Mesenteric fat pad (tissue), 1 donor: ENCODE results near the gene DIAPH1. TPM values are rescaled to one million over a fixed set of nuclear protein-coding genes. Genes with fewer than 3 reads are reported as not detected.
A peak's percentile ranks its signal among the peaks of the same experiment; 100 is the strongest.

Experiments
- DNase-seq: peaks from one replicate; pipeline ENCODE4 v3.0.0-alpha.2; 2020; ENCODE audit warnings: low spot score
- total RNA-seq: library from RNA; stranded (reverse); fragmentation: NEBNext Ultra II Directional; extraction: Animal tissue kit (Norgen Biotek cat#: 25700); gene quantifications from one replicate; pipeline ENCODE4 v1.2.1, GENCODE V29; 2021
- donor health status: DM: yes; HTN: yes; CAD: no.

Gene DIAPH1
- total RNA-seq, 1 donor from 2014 or later: 49.5 TPM

DNA sequence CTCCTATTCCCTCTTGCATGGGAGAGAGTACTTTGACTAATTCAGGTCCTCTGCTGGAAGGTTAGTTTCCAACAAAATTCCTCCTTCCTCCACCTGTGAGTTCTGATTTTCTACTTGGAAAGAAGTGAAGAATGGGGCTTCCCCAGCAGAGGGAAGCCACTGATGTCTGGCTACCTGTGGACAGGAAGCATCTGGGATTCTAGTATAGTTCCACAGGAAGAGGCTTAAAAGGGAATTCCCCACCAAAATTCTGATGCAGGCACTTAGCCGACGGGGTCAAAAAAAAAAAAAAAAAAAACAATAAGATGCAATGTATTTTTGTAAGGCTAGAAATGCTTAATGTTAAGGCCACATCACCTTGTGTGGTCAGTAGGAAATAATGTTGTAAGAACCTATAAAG lies 96.5 kb downstream of the DIAPH1 start:
- DNase-seq: no peak

DNA sequence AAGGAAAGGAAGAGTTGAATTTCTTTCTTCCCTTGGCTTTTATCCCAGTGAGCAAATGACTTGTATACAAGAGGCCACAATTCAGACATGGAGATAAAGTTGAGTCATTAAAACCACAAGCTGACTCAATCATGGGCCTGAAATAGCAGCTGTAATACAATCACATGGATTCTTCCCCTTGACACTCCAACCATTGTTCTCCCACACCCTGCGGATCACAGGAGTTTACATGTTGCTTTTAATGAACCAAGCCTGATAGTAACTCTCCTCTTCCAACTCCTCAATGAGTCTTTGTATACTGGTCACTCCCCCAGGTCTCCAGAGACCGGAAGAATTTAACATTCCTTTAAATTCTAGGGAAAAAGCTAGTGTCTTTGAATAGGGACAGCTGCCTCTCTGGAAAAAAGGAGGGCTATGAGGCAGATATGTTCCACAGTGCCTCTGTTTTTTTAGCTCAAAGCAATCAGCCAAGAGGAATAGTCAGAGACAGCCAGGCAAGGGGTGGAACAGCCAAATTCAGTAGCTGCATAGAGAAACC lies 97.5 kb downstream of the DIAPH1 start:
- no peak for DNase-seq

DNA sequence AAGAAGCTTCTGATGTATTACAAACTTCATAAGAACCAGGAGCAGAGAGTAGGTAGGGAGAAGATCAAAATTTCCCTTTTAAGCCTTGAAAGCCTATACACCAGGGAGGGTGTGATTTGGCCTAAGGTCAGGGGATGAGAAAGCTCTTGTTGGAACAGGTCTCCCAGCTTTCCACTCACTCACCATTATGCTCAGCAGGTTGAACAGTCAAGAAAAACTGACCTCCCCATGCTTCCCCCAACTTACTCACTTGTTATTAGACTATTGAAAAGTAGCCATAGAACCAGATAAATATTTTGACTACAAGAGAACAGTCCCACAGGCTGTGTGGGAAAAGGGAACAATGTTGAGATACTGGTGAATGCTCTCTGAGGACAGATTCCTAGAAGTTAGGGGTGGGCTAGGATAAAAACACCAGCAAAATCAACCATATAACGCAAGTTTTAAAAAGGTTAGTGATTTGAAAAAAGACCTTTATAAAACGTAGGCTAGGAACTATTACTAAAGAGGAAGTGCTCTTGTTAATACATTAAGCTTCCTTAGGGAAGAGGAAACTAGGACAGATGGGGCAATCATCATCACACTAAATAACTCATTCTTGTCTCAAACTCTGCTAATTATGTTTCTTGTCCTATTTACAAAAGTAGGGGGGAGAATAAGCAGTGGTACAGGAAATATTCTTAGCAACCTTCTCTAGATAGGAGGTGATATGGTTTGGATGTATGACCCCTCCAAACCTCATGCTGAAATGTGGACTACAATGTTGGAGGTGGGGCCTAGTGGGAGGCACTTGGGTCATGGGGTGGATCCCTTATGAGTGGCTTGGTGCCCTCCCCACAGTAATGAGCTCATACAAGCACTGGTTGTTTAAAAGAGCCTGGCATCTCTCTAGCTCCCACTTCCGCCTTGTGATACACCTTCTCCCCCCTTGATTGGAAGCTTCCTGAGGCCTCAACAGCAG lies 98.9 kb downstream of the DIAPH1 start:
- peak; percentile 14 for DNase-seq

DNA sequence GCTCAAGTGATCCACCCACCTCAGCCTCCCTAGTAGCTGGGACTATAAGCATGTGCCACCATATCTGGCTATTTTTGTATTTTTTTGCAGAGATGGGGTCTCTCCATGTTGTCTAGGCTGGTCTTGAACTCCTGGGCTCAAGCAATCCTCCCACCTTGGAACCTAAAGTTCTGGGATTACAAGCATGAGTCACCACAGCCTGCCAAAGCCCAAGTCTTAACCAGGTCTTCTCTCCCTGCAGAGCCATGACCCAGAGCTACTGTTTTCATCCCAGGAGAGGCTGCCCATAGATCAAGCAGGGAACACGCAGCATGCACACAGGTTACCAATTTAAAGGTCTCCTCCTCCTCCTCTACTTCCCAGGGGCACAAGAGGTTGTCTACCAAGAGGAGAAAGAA lies 100.2 kb downstream of the DIAPH1 start:
- no peak for DNase-seq

DNA sequence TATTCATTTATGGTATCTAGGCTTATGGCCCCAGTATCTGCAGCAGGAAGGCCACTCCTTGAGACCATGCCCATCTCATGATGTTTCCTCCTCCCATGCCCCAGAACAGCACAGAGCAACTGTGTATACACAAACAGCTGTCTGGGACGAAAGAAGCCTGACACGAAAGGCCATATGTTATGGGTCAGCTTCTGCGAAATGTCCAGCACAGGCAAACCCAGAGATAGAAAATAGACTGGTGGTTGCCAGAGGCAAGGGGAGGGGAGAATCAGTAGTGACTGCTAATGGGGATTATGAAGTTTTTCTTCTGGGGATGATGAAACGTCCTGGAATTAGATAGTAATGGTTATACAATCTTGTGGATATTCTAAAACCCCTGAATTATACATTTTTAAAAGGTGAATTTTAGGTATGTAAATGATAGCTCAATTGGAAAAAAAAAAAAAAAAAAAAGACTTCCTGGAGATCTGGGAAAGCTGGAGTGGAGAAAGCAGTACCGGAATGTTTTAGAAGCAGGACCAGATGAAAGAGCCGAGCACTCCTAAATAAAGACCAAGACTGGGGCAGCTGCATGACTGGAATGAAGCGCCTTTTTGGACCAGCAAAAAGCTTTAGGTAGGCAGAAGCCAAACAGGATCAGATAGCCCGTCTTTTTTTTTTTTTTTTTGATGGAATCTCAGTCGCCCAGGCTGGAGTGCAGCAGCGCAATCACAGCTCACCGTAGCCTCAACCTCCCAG lies 100.8 kb downstream of the DIAPH1 start:
- no peak for DNase-seq

DNA sequence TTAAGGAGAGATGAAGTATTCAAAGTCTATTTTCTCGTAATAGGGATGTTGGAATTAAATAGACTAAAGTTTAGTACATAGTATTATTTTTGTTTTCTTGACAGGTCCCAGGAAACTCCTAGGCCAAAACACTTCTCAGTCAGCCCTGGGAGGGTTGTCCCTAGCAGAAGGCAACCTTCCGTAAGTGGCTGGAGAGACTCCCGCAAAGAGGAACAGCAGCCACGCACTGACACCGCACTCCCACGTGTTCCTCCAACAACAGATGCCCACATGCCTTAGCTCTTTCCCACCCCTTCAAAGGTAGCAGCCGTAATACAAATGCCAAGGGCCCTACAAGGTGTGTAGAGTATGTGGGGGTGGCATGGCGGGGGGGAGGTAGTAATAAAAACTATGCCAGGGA lies 101.5 kb downstream of the DIAPH1 start:
- no peak for DNase-seq

DNA sequence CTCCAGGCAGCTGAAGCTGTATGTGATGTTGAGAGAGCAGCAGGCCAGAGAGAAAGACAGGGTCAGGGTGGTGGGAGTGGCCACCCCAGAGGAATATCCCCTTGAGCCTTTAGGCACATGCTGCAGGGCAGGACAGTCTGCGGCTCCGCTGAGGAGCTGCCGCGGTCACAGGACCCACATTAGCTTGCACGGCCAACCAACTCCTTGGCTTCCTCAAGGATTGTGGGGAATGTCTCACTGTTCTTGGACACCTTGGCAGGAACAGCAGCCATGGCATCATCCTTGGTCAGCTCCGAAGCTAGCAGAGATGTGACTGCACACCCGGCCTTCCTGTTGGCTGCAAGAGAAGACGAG lies 102.2 kb downstream of the DIAPH1 start:
- DNase-seq: peak; percentile 53

DNA sequence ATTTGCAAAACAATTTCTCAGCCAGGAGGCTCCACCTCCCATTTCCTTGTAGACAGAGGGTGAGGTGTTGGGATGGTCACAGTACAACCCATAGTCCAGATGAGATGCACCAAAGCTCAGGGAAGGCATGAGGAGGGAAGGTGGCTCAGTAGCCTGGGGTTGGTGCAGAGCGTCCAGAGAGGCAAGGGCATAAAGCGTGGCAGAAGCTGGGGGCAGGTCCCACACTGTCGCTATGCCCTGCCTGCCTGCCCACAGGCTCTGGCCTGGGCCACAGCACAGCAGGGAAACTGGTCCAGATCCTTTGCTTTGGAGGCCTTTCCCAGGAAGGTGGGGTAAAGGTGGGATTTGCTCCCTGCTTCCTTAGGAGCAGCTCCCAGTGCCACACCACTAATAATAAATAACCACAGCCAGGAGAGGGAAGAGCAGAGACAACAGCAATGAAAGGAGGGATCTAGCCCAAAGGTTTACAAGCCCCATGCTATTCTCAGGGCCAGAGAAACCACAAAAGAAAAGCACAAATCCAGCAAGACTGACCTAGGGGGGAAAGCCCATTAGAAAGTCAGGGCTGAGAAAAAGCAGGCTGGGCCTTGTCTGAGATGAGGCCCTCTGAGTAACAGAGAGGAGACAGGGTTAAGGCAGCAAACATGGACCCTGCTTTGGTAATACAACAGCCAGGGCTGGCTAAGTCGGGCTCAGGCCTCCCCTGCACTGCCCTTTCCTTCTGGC lies 102.7 kb downstream of the DIAPH1 start:
- DNase-seq: peak; percentile 69

DNA sequence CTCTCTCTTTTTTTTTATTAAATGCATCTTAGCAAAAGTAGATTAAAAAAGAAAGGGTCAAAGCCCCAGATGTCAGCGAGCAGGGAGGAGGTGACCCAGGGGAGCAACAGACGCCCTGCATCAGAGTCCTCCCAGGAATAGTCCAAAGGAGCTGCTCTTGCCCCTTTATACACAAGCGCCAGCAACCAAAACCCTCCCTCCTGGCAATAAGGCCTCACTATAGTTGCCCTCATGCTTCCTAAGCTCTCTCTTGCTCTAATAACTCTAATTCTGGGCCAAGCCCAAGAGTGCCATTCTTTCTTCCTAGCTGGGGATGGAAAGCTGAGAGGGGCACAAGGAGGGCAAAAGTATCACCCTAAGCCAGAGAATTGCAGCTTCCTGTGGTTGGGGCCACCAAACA lies 103.7 kb downstream of the DIAPH1 start:
- no peak for DNase-seq

DNA sequence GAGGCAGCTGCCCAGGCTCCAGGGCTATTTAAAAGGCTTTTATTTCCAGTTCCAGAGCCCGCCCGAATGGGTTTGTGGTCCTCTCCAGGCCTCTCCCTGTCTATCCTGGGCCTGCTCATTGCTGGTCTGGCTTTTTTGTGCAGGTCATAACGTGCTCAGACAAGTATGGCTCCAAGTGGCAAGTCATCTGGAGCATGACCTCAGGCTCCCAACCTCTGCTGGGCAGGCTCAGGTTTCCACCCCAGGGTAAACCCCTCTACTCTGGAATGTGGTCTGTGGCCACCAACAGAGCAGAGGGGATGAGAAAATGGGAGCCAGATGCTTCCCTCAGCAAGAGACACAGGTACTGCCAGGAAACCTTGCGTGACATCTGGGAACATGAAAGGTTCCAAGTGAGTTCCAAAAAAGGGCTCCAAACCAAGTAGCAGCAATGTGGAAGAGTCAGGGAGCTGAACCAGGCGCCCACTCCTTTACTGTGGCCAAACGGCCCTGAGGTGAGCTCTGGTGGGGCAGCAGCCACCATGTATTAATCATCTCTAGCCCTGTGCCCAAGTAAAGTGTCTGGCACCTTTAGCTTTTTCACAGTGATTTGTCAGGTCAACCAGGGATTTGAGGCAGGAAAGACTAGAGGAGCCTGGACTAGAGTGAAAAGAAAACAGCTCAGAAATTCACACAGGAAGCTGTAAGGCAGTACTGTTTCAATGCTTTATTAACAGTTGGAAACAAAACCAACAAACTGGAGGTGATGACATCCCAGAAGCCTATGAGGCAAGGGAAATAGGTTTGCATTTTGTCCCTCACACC lies 104.3 kb downstream of the DIAPH1 start:
- no peak for DNase-seq

DNA sequence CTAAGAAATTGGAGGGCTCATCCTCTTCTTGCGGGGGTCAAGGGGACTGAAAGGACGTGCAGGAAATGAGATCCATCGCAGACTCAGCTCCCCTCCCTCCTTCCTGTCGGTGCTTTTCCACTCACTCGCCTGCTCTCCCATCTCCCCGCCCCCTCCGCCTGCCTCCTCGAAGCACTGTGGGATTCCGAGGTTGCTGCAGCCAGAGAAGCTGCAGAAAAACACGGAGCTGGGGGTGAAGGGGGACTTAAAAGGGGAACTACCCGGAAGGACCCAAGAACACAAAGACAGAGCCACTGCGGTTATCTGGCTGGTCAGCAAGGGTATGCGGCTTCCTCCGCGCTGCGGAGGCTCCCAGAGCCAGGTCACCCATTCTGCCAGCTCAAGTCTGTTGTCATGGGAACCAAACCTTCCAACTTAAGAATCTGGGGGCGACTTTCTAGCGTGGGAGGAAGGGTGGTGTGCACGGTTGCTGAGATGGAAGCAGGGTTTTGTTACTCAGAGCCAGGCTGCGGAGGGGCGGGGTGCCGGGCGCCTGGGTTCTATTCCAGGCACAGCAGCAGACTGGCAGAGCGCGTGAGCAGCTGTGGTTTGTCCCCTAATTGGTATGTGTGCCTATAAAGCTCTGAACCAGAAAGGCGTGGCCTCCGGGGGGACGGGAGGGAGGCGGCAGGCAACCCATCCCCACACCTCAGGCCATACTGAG lies 105.0 kb downstream of the DIAPH1 start:
- no peak for DNase-seq

DNA sequence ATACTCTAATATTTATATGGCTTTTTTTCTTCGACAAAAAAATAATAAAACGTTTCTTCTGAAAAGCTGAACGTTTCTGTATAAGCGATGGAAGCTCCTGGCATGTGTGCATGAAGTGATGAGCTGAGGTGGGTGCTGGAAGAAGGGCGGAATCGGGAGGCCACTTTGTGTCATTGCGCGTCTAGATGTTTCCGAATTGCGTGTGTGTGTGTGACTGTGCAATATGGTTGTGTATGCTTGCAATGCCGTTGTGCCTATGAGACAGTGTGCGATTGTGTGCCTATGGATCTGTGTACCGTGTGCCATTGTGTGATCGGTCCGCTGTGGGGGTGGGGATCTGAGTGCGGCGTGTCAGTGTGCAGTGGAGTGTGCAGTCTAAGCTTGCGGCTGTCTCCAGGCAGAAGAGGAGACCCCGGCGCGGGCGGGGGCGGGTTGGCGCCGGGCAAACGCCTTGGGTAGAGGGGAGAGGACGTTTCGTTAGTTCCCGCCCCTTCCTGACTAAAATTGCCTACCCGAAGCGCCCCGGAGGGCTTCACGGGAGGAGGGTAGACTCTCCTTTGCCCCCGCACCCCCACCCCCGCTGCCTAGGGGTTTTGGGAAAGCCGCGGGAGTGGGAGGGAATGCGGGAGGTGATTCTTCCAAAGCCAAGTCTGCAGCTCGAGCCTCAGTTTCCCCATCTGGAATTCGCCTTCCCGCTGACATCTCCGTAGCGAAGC lies 105.7 kb downstream of the DIAPH1 start:
- DNase-seq: no peak

DNA sequence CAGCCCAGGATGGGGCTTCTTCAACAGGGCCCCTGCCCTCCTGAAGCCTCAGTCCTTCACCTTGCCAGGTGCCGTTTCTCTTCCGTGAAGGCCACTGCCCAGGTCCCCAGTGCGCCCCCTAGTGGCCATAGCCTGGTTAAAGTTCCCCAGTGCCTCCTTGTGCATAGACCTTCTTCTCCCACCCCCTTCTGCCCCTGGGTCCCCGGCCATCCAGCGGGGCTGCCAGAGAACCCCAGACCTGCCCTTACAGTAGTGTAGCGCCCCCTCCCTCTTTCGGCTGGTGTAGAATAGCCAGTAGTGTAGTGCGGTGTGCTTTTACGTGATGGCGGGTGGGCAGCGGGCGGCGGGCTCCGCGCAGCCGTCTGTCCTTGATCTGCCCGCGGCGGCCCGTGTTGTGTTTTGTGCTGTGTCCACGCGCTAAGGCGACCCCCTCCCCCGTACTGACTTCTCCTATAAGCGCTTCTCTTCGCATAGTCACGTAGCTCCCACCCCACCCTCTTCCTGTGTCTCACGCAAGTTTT lies 106.3 kb downstream of the DIAPH1 start:
- DNase-seq: no peak

DNA sequence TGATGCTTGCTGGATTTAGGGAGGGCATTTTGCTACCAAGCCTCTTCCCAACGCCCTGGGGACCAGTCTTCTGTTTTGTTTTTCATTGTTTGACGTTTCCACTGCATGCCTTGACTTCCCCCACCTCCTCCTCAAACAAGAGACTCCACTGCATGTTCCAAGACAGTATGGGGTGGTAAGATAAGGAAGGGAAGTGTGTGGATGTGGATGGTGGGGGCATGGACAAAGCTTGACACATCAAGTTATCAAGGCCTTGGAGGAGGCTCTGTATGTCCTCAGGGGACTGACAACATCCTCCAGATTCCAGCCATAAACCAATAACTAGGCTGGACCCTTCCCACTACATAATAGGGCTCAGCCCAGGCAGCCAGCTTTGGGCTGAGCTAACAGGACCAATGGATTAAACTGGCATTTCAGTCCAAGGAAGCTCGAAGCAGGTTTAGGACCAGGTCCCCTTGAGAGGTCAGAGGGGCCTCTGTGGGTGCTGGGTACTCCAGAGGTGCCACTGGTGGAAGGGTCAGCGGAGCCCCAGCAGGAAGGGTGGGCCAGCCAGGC lies 107.0 kb downstream of the DIAPH1 start:
- DNase-seq: no peak

DNA sequence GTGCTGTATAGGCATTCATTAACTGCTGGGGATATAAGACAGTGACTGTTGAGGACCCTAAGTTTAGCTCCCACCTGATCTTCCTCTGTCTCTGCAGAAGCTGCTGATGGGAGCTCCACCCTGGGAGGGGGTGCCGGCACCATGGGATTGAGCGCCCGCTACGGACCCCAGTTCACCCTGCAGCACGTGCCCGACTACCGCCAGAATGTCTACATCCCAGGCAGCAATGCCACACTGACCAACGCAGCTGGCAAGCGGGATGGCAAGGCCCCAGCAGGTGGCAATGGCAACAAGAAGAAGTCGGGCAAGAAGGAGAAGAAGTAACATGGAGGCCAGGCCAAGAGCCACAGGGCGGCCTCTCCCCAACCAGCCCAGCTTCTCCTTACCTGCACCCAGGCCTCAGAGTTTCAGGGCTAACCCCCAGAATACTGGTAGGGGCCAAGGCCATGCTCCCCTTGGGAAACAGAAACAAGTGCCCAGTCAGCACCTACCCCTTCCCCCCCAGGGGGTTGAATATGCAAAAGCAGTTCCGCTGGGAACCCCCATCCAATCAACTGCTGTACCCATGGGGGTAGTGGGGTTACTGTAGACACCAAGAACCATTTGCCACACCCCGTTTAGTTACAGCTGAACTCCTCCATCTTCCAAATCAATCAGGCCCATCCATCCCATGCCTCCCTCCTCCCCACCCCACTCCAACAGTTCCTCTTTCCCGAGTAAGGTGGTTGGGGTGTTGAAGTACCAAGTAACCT lies 107.8 kb downstream of the DIAPH1 start:
- no peak for DNase-seq

DNA sequence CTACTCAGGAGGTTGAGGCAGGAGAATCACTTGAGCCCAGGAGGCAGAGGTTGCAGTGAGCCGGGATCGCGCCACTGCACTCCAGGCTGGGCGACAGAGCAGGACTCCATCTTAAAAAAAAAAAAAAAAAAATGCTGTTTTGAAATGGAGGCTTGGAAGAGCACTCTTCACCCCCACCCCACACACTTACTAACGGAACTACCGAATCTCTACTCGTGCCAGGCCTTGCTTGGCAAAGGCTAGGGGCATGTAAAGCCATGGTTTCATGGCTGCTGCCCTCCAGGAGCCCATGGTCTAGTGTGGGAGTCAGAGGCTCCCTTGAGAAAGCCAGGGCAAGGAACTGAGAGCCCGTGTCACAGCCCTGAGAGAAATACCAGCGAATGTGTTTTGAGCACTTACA lies 108.6 kb downstream of the DIAPH1 start:
- no peak for DNase-seq

DNA sequence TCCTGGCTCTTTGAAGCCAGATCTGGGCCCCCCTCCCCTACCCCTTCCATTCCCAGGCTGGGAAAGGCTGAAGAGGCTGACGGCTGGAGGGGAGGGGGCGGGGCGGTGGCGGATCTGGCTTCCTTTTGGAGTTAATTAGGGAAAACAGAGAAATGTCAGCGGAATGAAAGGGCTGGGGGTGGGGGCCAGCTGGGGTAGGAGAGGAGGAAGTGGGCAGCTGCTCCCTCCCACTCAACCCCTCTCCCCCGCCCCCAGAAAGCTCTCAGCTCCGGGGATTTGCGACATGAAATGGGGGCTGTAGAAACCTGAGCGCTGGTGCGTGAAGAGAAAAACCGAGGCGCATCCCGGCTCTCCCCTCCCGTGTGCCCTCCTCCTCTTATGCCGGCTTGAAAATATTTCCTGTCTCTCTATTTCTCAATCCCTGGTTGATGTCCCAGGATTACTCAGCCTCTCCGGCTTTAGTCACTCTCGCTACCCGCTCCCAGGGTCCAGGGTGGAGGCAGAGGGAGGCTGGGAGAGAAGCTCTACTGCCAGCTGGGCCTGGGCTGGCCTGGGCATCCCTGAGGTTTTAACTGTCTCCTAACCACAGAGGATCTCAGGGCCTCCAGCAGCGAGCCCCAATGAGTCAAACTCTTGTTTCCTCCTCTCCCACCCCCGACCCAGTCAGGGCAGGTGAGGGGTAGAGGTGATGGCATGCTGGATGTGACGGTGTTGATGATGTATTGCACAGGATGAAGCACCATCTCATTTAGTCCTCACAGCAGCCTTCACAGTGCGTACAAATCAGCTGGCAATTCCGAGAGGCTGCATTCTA lies 109.8 kb downstream of the DIAPH1 start:
- DNase-seq: no peak
